Dedifferentiated amniotic fluid mesenchymal stem cell (primary cell): ENCODE results near the gene TMPRSS11D.

Experiments
- DNase-seq: peaks from one replicate; pipeline ENCODE4 v3.0.0-alpha.2; 2016; ENCODE audit errors: extremely low spot score

TMPRSS11D gene, protein sequence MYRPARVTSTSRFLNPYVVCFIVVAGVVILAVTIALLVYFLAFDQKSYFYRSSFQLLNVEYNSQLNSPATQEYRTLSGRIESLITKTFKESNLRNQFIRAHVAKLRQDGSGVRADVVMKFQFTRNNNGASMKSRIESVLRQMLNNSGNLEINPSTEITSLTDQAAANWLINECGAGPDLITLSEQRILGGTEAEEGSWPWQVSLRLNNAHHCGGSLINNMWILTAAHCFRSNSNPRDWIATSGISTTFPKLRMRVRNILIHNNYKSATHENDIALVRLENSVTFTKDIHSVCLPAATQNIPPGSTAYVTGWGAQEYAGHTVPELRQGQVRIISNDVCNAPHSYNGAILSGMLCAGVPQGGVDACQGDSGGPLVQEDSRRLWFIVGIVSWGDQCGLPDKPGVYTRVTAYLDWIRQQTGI

DNA sequence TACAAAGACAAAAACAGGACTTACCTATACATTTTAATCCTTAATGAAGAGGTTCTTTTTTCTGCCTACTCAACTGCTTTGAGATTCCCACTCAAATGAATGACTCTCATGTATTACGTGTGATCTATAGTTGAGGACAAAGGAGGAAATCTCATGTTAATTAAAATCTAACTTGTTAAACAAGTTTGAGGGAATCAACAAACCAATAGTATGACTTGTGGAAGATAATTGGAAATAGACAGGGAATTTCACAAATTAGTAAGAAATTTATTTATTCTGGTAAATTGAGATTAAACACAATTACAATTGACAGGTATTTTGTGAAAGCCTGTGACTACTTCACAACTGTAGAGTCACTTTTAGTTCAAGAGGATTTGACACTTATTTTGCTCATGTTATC lies at the start of gene TMPRSS11D:
Gene TMPRSS11D (minus strand): TSS at position 101 of the 400 bp plus-strand sequence. CDS start 69 bp downstream, at position 32.
- DNase-seq = no peak

DNA sequence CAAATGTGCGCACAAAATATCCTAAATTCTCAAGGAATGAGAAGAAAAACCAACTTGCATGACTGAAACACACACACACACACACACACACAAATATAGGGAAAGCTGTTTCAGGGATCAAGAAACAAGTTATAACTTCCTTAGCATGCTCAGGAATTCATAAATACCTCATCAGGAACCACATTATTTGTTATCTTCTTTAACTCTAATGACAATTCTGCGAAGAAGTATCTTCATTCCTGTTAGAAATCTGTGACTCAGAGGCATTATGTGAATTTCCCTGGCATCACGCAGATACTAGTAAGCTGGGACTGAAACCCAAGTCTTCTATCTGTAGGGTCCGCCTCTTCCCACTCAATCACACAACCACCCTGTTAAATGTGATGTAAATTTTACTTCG lies 49.2 kb upstream of the TMPRSS11D start:
- DNase-seq = no peak

DNA sequence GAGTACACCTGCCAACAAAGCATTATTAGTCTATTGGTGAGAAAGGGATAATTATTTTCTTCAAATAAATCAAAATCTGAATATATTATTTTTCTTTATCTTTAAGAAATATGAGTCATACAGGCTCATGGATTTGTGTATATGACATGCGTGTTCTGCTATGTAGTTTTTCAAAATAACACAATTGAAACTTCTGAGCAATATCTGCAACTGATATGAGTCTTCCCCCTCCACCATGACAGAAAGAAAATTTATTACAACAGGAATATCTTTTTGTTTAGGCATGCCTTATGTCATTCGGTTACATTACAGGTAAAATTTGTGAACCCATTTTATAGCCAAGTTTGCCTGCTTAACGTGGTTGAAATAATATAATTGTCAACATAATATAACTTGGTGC lies 47.5 kb upstream of the TMPRSS11D start:
- no peak for DNase-seq

DNA sequence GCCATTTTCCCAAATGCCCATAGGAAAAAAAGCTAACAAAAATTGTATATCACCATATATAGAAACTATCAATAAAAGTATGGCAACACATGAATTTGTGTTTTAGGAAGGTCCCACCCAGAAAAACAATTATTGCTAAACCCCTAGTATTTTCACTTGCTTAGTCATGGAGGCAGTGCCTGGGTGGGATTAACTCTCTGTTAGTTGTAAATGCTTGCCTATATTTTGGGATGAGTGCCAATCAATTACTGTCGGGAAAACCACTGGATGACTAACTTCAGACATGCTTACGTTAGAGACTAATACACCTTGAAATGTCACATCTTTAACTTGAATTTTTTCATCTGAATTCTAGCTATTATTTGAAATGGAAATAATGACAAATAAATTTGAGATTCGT lies 45.6 kb upstream of the TMPRSS11D start:
- DNase-seq = no peak

DNA sequence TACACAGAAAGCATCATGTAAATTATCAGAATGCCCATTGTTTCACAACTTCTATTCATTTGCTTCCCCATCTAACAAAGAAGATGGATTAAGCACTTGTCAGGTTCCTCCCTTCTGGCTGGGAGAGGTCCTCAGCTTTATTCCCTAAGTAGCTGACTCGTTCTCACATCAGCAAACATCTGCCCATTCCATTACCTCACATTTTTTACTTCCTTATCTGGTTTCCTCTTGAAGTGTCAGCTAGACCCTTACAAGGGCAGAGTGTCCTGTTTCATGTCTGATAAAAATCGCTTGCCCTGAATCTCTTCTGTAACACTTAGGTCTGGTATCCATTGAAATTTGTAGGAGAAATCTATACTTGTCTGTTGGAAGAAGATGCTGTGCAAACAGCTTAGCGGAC lies 44.7 kb upstream of the TMPRSS11D start:
- no peak for DNase-seq

DNA sequence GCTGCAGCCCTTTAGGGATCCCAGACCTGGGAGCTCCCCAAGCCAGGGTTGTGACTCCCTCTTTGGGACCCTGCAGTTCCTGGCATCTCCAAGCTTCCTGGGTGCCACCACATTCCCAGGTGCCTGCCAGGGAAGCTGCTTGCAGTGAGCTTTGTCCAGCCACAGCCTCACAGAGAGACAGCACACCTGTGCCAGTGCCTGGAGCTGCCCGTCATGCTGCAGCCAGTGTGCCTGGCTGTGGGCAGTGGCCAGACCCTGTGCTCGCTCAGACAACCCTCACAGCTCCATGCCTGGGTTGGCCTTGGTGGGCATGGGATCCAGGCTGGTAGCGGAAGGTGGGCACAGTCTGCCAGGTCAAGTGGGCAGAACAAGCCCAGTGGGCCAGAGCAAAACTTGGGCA lies 43.4 kb upstream of the TMPRSS11D start:
- DNase-seq = no peak

DNA sequence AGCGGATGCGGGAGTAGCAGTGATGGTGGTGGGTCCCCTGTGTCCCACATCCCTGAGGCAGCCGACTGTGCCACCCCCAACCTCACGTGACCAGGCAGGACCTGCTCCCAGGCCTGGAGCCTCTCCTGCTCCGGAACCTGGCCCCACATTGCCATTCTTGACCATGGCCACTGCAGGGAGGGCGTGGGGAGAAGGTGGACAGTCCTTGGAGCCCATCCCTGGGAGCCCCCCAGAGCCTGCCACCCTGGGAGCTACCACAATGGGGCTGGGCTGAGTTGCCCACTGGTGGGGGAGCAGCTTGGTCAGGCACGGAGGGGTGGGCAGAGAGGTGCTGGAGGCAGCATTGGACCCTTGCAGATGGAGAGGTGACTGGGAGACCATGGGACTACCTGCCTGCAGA lies 42.7 kb upstream of the TMPRSS11D start:
- DNase-seq = no peak

DNA sequence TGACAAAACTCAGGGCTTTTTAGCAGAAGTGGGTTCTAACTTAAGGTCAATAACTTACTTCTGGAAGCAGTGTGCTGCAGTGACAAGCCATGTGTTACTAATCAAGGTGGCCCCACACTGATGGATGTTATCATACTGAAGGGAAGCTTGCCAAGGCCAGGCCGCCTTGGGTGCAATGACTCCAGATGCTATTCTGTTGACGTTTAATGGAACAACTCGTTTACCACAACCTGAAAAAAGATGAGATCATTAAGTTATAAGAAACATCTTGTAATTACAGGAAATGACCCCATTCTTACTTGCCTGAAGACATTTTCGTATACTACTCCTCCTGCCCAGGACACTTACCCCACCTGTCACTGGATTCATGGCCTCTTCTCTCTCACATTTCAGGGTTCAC lies 38.9 kb upstream of the TMPRSS11D start:
- DNase-seq = no peak

DNA sequence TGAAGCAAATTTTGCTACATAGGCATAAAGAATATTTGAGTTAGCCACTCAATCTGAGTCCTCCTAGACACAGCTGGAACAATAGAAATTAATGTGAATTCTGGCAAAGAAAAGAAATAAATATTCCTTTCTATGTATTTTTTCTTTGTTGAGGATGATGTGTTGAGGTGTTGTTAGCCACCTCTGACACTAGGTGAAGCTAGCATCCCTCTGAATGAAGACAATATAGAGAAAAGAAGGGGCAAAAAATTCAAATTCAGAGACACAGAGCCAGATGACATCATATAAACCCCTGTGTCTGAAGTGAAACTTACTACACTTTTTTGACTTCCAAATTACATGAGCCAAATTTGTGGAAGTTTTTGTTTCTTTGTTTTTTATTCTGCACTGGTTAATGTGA lies 34.6 kb upstream of the TMPRSS11D start:
- no peak for DNase-seq

DNA sequence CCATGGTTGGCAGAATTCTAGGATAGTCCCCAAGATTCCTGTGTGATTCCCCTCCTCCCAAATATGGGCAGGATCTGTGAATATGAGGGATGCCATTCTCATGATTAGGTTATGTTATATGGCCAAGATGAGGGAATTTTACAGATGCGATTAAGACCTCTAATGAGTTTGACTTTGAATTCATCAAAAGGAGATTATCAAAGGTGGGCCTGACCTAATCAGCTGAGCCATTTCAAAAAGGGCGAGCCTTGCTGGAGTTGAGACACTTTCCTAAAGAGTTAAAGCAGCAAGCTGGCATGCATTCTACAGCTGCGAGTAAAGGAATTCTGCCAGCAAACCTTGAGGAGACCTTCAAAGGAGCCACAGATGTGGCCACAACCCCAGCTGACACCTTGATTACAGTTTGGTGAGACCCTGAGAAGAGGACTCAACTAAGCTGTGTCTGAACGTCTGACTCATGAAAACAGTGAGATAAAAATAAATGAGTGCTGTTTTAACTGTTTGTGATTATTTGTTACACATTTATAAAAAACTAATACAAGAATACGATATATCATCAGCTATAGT lies 31.7 kb upstream of the TMPRSS11D start:
- DNase-seq = no peak

DNA sequence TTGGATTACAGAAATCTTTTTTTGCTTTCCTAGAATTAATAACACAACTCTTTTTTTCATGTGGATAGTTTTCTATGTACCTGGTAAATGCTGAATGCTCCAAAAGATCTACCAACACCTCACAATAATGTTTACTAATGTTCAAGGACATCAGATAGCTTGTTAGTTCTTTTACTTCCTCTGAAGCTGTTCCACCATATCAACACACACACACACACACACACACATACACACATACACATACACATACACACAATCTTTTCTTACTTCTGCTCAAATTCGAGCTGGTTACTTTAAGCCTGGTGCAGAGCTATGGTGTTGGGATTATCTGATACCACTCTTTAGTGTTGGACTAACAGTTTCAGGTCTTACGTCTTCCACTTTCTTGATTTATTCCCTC lies 28.3 kb upstream of the TMPRSS11D start:
- DNase-seq = no peak

DNA sequence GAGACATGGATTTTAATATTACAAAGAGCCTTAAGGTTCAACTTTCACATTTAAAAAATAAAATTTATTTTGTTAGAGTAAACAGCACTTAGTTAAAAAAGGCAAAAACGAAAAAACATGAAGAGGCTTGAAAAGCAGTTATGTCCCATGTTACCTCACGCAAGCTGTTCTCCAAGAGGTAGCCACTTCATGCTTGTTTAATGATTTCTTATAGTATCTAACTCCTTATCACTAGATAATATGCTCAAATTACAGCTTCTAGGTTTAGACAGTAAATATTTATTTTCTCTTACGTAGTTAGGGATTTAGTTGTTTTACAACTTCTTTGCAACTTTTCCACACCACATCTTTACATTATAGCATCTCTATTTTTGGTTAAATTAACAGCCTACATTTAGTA lies 27.8 kb upstream of the TMPRSS11D start:
- no peak for DNase-seq

DNA sequence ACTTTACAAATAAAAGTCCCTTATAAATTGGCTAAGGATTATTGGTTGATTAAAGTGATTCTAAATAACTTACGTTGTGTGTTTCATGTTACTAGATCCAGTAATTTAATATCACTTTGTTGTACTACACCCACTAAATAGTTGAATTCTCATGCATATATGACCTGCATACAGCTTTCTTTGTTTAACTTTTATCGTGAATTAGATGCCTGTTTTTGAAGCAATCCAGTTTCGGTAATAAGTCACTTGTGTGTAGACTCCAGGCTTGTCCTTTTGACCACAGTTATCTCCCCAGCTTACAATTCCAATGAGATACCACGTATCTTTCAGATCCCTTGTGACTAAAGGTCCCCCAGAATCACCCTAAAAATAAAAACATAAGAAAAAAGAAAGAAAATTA lies 27.3 kb upstream of the TMPRSS11D start:
- no peak for DNase-seq

DNA sequence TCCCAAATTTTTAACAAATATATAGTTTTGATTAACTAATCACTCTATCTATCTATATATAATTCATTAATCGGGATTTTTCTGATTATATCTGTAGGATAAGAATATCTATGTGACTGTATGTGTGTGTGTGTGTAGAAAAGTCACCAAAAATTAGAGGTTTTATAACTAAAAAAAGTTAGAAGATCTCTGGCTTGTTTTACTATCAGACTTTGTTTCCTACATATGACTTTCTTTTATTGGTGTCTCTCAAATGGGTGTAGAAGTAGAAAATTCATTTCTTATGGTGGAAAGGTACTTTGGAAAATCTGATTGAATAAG lies 26.7 kb upstream of the TMPRSS11D start:
- no peak for DNase-seq

DNA sequence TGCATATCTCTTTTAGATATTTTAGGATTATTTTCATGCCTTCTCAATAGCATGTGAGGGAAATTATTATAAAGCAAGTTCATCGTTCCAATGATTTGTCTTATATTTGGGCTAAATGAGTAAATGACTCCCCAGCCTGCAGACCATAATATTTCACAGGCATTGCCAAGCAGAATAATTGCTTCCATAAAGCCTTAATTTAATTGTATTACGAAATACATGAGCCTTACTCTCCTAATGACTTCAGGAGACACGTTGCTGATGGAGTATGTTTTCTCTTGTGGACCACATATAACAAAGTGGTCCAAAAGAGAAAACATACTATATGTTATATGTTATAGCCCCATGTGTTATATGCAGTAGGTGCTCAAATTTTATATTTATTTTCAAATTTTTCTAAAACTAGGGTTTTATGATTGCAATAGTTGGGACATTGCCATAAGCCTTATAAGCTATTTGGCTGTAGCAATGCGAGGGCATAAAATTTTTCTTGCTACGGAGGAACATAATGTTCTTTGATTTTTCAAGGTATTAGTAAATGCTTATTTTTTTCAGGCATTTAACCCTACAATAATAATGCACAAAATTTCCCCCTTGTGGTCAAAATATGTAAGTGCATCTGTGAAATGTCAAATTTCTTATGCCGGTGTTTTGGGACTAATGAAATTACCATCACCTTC lies 26.2 kb upstream of the TMPRSS11D start:
- peak; percentile 23 for DNase-seq

DNA sequence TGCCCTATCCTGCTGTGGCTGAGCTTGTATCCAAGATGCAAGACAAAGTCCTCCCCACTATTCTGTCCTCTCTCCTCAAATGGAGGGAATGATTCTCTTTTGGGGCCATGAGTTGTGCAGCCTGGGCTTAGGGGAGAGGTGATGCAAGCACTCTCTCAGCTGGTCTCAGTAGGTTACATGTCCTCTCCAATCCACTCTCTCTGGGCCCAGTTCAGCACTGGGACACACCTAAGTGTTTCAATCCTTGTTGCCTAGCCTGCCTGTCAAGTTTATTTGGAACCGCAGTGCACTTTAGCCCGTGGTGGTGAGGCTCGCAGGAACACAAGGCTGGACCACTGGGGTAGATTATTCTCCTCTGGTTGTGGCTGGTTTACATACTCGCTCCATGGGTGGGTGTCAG lies 23.8 kb upstream of the TMPRSS11D start:
- DNase-seq = no peak

DNA sequence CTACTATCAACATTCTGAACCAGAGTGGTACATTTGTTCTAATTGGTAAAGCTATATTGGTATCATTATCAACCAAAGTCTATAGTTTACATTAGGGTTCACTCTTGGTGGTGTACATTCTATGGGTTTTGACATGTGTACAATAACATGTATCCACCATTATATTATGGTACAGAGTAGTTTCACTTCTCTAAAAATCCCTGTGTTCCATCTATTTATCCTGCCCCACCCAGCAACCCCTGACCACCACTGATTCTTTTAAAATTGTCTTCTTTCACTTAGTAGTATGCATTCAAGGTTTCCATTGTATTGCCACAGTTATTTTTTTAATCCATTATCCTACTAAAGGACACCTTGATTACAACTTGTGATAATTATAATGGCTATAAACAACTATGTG lies 15.3 kb upstream of the TMPRSS11D start:
- DNase-seq = no peak

DNA sequence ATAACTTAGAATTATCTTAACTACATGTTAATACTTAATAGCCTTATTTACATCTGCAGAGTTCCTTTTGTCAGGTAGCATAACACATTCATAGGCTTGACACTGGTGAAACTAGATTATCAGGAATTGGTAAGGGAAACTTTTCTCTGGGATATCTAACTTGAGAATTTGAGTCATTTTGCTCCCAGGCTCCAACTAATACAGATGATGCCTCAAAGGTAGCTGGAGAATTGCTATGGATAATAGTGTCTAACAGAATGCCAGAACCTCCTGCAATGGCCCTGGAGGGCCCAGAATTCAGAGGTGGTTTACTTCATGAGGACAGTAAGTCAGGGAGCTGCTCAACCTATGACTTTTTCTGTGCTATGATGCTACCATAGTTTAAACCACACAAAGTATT lies 13.9 kb upstream of the TMPRSS11D start:
- DNase-seq = no peak

DNA sequence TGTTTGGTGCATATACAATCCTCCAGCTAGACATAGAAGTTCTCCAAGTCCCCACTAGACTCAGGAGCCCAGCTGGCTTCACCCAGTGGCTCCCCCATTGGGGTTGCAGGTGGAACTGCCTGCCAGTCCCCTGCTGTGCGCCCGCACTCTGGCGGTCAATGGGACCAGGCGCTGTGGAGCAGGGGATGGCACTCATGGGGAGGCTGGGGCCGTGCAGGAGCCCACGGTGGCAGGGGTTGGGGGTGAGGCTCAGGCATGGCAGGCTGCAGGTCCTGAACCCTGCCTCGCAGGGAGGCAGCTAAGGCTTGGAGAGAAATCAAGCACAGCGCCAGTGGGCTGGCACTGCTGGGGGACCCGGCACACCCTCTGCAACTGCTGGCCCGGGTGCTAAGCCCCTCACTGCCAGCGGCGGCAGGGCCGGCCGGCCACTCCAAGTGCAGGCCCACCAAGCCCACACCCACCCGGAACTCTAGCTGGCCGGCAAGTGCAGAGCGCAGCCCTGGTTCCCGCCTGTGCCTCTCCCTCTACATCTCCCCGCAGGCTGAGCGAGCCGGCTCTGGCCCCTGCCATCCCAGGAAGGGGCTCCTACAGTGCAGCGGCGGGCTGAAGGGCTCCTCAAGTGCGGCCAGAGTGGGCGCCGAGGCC lies 12.7 kb upstream of the TMPRSS11D start:
- no peak for DNase-seq

DNA sequence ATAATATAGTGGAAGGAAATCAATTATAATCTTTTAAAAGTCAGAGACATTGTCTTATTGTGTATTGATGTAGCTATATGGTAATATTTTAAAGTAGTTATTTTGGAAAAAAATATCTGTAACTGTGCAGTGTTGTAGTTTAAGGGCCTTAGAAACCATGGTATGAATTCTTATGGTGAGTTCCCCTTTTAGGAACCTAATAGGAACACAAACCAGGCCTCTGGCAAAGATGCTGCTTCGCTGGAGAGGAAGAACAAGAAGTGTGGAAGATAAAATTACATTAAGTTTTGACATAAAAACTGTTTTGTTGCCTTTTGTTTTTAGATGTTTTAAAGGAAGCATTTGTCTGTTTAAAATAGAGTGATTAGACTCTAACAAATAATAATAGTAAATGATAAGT lies 10.9 kb upstream of the TMPRSS11D start:
- no peak for DNase-seq

DNA sequence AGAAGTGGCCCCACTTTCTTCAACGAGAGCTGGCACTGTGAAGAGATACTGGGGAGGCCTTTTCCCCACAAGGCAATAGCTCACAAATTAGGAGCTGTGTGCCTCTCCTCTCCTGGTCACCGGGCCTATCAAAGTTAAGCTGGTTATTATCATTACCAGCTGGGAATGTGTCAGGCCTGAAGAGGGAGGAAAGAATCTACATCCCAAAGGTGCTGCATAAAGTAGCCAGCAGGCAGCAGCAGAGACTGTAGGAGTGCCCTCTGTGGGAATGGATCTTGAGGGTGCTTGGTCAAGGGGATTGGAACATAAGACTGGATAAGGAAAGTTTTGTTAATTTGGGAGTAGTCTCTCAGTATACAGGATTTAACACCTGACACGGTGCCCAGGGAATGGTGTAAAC lies 9.1 kb upstream of the TMPRSS11D start:
- no peak for DNase-seq

DNA sequence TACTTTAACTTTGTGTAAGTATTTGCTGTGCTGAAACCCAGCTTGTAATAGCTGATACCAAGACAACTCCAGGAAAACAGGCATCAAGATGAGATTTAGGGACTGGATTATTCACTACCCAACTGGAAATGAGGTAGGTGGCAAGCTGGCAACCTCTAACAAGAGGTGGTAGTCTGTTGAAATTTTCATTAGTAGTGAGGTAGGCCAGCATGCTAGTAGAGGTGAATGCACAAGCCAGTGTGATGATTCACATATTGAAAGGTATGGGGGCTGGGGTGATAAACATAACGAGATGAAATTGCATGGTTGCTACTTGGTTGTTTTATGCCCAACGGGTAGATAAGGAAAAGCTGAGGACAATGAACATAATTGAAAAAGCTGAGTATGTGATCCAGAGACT lies 8.5 kb upstream of the TMPRSS11D start:
- DNase-seq = no peak

DNA sequence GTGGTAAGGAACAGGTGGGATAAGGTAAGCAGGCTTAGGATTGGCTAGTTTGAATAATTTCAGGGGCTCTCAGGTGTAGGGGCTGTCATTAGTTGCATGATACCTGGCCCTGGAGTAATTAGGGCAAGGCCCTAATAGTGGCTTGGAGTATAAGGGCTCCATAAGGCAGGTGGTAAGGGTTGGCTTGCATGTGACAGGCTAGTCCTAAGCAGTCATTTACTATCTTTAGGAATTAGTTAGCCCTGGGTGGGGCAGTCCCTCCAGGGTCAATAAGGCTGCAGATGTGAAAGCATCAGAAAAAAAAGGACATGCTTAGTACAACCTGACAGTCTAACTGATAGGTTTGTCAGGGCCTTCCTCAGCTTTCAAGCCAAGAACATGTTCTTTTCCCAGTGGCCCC lies 7.8 kb upstream of the TMPRSS11D start:
- no peak for DNase-seq
